ENCODE results near the gene SLC35F1. TPM values are rescaled to one million over a fixed set of nuclear protein-coding genes. Genes with fewer than 3 reads are reported as not detected.
A peak's percentile ranks its signal among the peaks of the same experiment; 100 is the strongest.

Gene SLC35F1
- total and polyA plus RNA-seq, 2 donors (not counting 1 experiment from before 2014, with no cell fraction given) = not detected

DNA sequence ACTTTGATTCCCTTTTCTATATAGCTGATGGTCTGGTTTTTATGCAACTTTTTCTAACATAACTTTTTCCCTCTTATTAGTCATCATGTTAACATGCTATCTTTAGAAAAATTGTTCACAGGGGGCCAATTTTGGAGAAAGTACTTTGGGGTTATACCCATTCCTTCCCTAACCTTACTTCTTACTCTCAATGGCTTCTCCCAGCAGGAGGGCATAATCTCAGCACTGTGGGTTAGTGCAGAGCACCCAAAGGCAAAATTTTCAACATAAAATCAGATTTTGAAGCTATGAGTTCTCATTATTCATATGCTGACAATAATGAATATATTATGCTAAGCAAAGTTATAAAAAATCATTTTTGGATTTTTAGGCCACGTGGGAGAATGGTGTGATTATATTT, 299.2 kb downstream of the SLC35F1 start:
- WGBS (ENCODE audit: insufficient coverage) = no CpG with 5 or more reads among the region's 1 CpG
- Histone ChIP-seq H4K20me1 (ENCODE audit: control insufficient read depth, insufficient read depth, low read length, poor library complexity, severe bottlenecking) (no peaks in the 10 kb centered on the region), H3K9me3 (ENCODE audit: control extremely low read depth in 1 of 3, control insufficient read depth in 2 of 3, insufficient read depth in 1 of 3, low read length in 2 of 3) (no peaks in the 10 kb centered on the region), H3K4me3 (ENCODE audit: control extremely low read depth in 1 of 5, extremely low read depth in 1 of 5, insufficient read depth in 1 of 5, low read depth in 2 of 5, low read length in 4 of 5) (no peak overlapping the region), H2AFZ (ENCODE audit: insufficient read depth, low read depth, low read length, poor library complexity, severe bottlenecking) (no peak overlapping the region), H3K27ac (ENCODE audit: low read length in 2 of 2) (no peak overlapping the region), H3K4me1 (ENCODE audit: control insufficient read depth in 2 of 2, insufficient read depth in 2 of 2, low read length in 2 of 2) (no peaks in the 10 kb centered on the region), H3K36me3 (replicated peaks in 1 of 2; ENCODE audit: control extremely low read depth in 1 of 2, control insufficient read depth in 1 of 2, extremely low read depth in 1 of 2, insufficient read depth in 2 of 2, low read length in 1 of 2) (no peaks in the 10 kb centered on the region), H3K79me2 (ENCODE audit: control insufficient read depth, insufficient read depth, low read length) (no peaks in the 10 kb centered on the region), H3K9ac (ENCODE audit: low read length) (no peak overlapping the region), H3K27me3 (replicated peaks in 1 of 4; ENCODE audit: control extremely low read depth in 1 of 4, control insufficient read depth in 3 of 4, insufficient read depth in 4 of 4, low read length in 3 of 4) (no peaks in the 10 kb centered on the region), H3K4me2 (replicated peaks; ENCODE audit: low read depth, low read length, poor library complexity, severe bottlenecking) (no peak overlapping the region)
- no peaks in the 10 kb centered on the region for H3K4me1 Mint-ChIP-seq
- DNase-seq (no peak), ATAC-seq (ENCODE audit: low read depth) (no peak)
- H3K27me3 Mint-ChIP-seq = no peaks in the 10 kb centered on the region
- POLR2A ChIA-PET = no interaction called here
- no peak overlapping the region for H3K27ac Mint-ChIP-seq
- no peak for TF ChIP-seq EZH2 (IDR thresholded peaks at IDR 0.05; ENCODE audit: borderline replicate concordance, insufficient read depth, low read depth, low read length, poor library complexity, severe bottlenecking)
- TF ChIP-seq, protein P1, sequence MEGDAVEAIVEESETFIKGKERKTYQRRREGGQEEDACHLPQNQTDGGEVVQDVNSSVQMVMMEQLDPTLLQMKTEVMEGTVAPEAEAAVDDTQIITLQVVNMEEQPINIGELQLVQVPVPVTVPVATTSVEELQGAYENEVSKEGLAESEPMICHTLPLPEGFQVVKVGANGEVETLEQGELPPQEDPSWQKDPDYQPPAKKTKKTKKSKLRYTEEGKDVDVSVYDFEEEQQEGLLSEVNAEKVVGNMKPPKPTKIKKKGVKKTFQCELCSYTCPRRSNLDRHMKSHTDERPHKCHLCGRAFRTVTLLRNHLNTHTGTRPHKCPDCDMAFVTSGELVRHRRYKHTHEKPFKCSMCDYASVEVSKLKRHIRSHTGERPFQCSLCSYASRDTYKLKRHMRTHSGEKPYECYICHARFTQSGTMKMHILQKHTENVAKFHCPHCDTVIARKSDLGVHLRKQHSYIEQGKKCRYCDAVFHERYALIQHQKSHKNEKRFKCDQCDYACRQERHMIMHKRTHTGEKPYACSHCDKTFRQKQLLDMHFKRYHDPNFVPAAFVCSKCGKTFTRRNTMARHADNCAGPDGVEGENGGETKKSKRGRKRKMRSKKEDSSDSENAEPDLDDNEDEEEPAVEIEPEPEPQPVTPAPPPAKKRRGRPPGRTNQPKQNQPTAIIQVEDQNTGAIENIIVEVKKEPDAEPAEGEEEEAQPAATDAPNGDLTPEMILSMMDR (IDR thresholded peaks at IDR 0.05) = no peak
- H3K9me3 Mint-ChIP-seq (ENCODE audit: insufficient read depth) = no peaks in the 10 kb centered on the region
- intact Hi-C loops (cut with micrococcal nuclease) = no loop called here
- H3K4me3 Mint-ChIP-seq = no peak overlapping the region
- CTCF ChIA-PET = no interaction called here

DNA sequence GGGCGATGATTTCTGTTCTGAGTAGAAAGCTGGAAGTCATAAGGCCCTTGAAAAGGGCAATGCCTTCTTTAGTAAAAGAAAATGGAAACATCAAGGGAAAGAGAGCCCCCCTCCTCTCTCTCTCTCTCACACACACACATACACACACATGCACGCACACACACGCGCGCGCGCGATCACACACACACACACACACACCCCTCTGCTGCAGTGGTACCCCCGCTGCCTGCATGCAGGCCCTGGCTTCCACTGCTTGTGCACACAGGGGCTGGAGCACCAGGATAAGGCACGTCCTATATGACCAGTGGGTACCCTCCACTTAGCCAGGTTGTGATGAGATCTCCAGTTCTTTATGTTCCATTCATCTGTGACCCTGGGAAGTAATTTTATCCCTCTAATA, 300.9 kb downstream of the SLC35F1 start:
- no peaks in the 10 kb centered on the region for H3K36me3 ChIP-seq (replicated peaks in 1 of 2; ENCODE audit: control extremely low read depth in 1 of 2, control insufficient read depth in 1 of 2, extremely low read depth in 1 of 2, insufficient read depth in 2 of 2, low read length in 1 of 2)
- H3K27ac Mint-ChIP-seq = peak overlapping the region; percentile 21
- no peaks in the 10 kb centered on the region for H3K79me2 ChIP-seq (ENCODE audit: control insufficient read depth, insufficient read depth, low read length)
- H3K27me3 ChIP-seq (replicated peaks in 1 of 4; ENCODE audit: control extremely low read depth in 1 of 4, control insufficient read depth in 3 of 4, insufficient read depth in 4 of 4, low read length in 3 of 4) = no peaks in the 10 kb centered on the region
- H3K9me3 Mint-ChIP-seq (ENCODE audit: insufficient read depth) = no peaks in the 10 kb centered on the region
- 97% methylated on average over 8 of the region's 10 CpGs for WGBS (ENCODE audit: insufficient coverage)
- DNase-seq (no peak), ATAC-seq (ENCODE audit: low read depth) (no peak)
- no peak overlapping the region for H2AFZ ChIP-seq (ENCODE audit: insufficient read depth, low read depth, low read length, poor library complexity, severe bottlenecking)
- H3K4me3 ChIP-seq (ENCODE audit: control extremely low read depth in 1 of 5, extremely low read depth in 1 of 5, insufficient read depth in 1 of 5, low read depth in 2 of 5, low read length in 4 of 5) = no peak overlapping the region
- H3K27ac ChIP-seq (ENCODE audit: low read length in 2 of 2) = no peak overlapping the region
- no peak overlapping the region for H3K4me3 Mint-ChIP-seq
- H3K4me1 ChIP-seq (ENCODE audit: control insufficient read depth in 2 of 2, insufficient read depth in 2 of 2, low read length in 2 of 2) = no peaks in the 10 kb centered on the region
- CTCF ChIA-PET = no interaction called here
- intact Hi-C loops (cut with micrococcal nuclease) = no loop called here
- H4K20me1 ChIP-seq (ENCODE audit: control insufficient read depth, insufficient read depth, low read length, poor library complexity, severe bottlenecking) = no peaks in the 10 kb centered on the region
- no peak for TF ChIP-seq EZH2 (IDR thresholded peaks at IDR 0.05; ENCODE audit: borderline replicate concordance, insufficient read depth, low read depth, low read length, poor library complexity, severe bottlenecking)
- TF ChIP-seq, protein P1 (IDR thresholded peaks at IDR 0.05) = no peak
- H3K4me2 ChIP-seq (replicated peaks; ENCODE audit: low read depth, low read length, poor library complexity, severe bottlenecking) = no peak overlapping the region
- POLR2A ChIA-PET = no interaction called here
- no peak overlapping the region for H3K9ac ChIP-seq (ENCODE audit: low read length)
- no peaks in the 10 kb centered on the region for H3K4me1 Mint-ChIP-seq
- H3K9me3 ChIP-seq (ENCODE audit: control extremely low read depth in 1 of 3, control insufficient read depth in 2 of 3, insufficient read depth in 1 of 3, low read length in 2 of 3) = no peaks in the 10 kb centered on the region
- no peaks in the 10 kb centered on the region for H3K27me3 Mint-ChIP-seq
